Measurements from ENCODE around the gene RDH16.

RDH16 gene

DNA sequence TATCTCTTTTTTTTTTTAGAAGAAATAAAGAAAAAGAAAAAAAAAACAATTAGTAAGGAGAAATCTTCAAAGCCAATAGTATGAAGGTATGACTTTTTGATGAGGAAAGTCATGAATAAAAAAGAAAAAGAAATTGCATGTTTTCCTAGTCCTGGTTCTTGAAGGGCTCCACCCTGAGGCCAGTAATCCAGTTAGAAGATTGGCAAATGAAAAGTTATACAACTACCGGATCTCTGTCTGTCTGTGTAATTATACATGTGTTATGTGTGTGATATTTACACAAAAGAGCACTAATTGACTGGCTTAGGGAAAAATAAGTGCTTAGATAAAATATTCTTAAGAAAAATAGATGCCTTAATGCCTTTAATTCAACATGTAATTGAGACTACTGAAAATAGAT is 51.6 kb downstream of the RDH16 start:
- no peaks in the 10 kb centered on the region for H3F3A ChIP-seq (ENCODE audit: low read depth)
- no peaks in the 10 kb centered on the region for H3K4me1 ChIP-seq (ENCODE audit: insufficient read depth, low read length, poor library complexity, severe bottlenecking)
- no peak overlapping the region for H3K4me3 ChIP-seq (ENCODE audit: low read length, poor library complexity, severe bottlenecking)
- no peaks in the 10 kb centered on the region for H3K36me3 ChIP-seq (ENCODE audit: insufficient read depth, low read length)
- H3K79me2 ChIP-seq (ENCODE audit: insufficient read depth, low read length) = no peaks in the 10 kb centered on the region
- no peaks in the 10 kb centered on the region for H3K9me2 ChIP-seq (replicated peaks; ENCODE audit: low read depth, low read length)
- no peak overlapping the region for H3K9ac ChIP-seq (ENCODE audit: low read depth, low read length, poor library complexity, severe bottlenecking)
- H4K20me1 ChIP-seq (ENCODE audit: insufficient read depth, low read length, poor library complexity, severe bottlenecking) = no peaks in the 10 kb centered on the region
- H3K4me2 ChIP-seq (ENCODE audit: low read depth, low read length, poor library complexity, severe bottlenecking) = no peak overlapping the region
- peaks cover 17% of the 10 kb centered on the region for H3K9me3 ChIP-seq (ENCODE audit: insufficient read depth, low read depth, low read length)
- no peaks in the 10 kb centered on the region for H3K27me3 ChIP-seq (ENCODE audit: insufficient read depth, low read length, poor library complexity, severe bottlenecking)
- H2AFZ ChIP-seq (ENCODE audit: low read length) = no peak overlapping the region
- TF ChIP-seq, protein P1, sequence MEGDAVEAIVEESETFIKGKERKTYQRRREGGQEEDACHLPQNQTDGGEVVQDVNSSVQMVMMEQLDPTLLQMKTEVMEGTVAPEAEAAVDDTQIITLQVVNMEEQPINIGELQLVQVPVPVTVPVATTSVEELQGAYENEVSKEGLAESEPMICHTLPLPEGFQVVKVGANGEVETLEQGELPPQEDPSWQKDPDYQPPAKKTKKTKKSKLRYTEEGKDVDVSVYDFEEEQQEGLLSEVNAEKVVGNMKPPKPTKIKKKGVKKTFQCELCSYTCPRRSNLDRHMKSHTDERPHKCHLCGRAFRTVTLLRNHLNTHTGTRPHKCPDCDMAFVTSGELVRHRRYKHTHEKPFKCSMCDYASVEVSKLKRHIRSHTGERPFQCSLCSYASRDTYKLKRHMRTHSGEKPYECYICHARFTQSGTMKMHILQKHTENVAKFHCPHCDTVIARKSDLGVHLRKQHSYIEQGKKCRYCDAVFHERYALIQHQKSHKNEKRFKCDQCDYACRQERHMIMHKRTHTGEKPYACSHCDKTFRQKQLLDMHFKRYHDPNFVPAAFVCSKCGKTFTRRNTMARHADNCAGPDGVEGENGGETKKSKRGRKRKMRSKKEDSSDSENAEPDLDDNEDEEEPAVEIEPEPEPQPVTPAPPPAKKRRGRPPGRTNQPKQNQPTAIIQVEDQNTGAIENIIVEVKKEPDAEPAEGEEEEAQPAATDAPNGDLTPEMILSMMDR (conservative IDR thresholded peaks at IDR 0.05; ENCODE audit: low read length) = no peak
- no peak for TF ChIP-seq EZH2phosphoT487 (IDR thresholded peaks at IDR 0.05; ENCODE audit: borderline replicate concordance)

DNA sequence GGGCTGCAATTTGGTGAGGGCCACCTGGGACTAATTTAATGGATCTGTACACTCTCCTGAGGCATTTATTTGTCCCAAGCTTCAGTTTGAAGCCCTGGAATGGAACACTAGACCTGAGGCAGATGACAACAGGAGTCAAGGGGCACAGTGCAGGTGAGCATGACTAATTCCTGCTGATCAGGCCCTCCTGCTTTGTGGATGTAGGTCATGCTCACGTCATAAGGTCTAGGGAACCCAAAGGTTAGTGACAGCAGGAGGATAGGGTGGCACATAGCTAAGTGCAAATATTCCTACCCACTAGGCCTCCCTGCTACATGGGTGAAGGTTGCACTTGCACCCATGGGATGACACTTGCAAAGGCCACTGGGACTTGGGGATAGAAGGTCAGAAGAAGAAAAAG is 54.0 kb downstream of the RDH16 start:
- TF ChIP-seq EZH2phosphoT487 (IDR thresholded peaks at IDR 0.05; ENCODE audit: borderline replicate concordance) = no peak
- TF ChIP-seq, protein P1 (conservative IDR thresholded peaks at IDR 0.05; ENCODE audit: low read length) = no peak
- Histone ChIP-seq H3K27me3 (ENCODE audit: insufficient read depth, low read length, poor library complexity, severe bottlenecking) (no peaks in the 10 kb centered on the region), H3F3A (ENCODE audit: low read depth) (no peaks in the 10 kb centered on the region), H3K9me2 (replicated peaks; ENCODE audit: low read depth, low read length) (no peaks in the 10 kb centered on the region), H3K36me3 (ENCODE audit: insufficient read depth, low read length) (no peaks in the 10 kb centered on the region), H3K4me3 (ENCODE audit: low read length, poor library complexity, severe bottlenecking) (no peak overlapping the region), H3K9ac (ENCODE audit: low read depth, low read length, poor library complexity, severe bottlenecking) (no peak overlapping the region), H3K4me2 (ENCODE audit: low read depth, low read length, poor library complexity, severe bottlenecking) (no peak overlapping the region), H3K79me2 (ENCODE audit: insufficient read depth, low read length) (no peaks in the 10 kb centered on the region), H3K9me3 (ENCODE audit: insufficient read depth, low read depth, low read length) (peaks cover 18% of the 10 kb centered on the region), H4K20me1 (ENCODE audit: insufficient read depth, low read length, poor library complexity, severe bottlenecking) (no peaks in the 10 kb centered on the region), H2AFZ (ENCODE audit: low read length) (no peak overlapping the region), H3K4me1 (ENCODE audit: insufficient read depth, low read length, poor library complexity, severe bottlenecking) (no peaks in the 10 kb centered on the region)

Data from Loucy (cell line).